ENCODE measurements around the gene C13orf42.

DNA sequence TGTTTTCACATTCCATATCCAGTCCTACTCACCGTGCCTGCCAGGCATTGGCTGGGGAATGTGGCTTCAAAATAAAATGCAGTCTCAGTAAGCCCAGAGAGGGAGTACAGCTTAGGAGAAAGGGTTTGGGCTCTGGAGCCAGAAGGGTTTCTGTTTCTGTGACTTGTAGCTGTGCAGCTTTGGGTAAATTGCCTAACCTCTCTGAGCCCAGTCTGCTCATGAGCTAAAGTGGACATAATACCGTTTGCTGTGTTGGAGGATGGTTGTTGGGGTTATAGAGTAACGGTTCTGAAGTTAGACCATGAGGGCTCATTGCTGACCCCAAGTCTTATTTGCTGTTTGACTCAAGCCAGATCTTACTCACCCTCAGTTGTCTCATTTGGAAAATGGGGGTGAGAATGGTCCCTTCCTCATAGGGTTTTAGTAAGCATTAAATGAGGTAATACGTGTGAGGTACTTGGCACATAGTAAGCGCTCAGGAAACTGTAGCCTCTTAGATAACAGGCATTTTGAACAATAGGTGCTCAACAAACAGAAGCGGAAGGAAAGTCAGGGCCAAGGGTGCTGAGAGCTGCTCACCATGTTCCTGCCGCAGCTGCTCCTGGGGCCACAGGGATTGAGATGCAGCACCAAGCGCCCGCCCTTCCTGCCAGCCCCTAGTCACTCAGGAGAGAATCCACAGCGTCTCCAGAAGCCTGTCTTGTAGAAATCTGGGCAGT is 45.5 kb downstream of the C13orf42 start:
- TF ChIP-seq MYC (IDR thresholded peaks at IDR 0.05; ENCODE audit: borderline replicate concordance, low read length) (no peak), TP53 (CRISPR knock-in tag; IDR thresholded peaks at IDR 0.05) (no peak), EP300 (IDR thresholded peaks at IDR 0.05) (no peak), CEBPB (IDR thresholded peaks at IDR 0.05) (no peak), SMC3 (IDR thresholded peaks at IDR 0.05) (no peak), PHF8 (IDR thresholded peaks at IDR 0.05; ENCODE audit: borderline replicate concordance, low read depth) (no peak)
- TF ChIP-seq, protein P1, sequence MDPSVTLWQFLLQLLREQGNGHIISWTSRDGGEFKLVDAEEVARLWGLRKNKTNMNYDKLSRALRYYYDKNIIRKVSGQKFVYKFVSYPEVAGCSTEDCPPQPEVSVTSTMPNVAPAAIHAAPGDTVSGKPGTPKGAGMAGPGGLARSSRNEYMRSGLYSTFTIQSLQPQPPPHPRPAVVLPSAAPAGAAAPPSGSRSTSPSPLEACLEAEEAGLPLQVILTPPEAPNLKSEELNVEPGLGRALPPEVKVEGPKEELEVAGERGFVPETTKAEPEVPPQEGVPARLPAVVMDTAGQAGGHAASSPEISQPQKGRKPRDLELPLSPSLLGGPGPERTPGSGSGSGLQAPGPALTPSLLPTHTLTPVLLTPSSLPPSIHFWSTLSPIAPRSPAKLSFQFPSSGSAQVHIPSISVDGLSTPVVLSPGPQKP (IDR thresholded peaks at IDR 0.05; ENCODE audit: low read depth, low read length): no peak
- TF ChIP-seq, protein P2, sequence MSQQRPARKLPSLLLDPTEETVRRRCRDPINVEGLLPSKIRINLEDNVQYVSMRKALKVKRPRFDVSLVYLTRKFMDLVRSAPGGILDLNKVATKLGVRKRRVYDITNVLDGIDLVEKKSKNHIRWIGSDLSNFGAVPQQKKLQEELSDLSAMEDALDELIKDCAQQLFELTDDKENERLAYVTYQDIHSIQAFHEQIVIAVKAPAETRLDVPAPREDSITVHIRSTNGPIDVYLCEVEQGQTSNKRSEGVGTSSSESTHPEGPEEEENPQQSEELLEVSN (IDR thresholded peaks at IDR 0.05; ENCODE audit: borderline replicate concordance, low read depth): no peak
- TF ChIP-seq, protein P3, sequence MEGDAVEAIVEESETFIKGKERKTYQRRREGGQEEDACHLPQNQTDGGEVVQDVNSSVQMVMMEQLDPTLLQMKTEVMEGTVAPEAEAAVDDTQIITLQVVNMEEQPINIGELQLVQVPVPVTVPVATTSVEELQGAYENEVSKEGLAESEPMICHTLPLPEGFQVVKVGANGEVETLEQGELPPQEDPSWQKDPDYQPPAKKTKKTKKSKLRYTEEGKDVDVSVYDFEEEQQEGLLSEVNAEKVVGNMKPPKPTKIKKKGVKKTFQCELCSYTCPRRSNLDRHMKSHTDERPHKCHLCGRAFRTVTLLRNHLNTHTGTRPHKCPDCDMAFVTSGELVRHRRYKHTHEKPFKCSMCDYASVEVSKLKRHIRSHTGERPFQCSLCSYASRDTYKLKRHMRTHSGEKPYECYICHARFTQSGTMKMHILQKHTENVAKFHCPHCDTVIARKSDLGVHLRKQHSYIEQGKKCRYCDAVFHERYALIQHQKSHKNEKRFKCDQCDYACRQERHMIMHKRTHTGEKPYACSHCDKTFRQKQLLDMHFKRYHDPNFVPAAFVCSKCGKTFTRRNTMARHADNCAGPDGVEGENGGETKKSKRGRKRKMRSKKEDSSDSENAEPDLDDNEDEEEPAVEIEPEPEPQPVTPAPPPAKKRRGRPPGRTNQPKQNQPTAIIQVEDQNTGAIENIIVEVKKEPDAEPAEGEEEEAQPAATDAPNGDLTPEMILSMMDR (IDR thresholded peaks at IDR 0.05): no peak
